ENCODE data around the gene CD53. TPM values are rescaled to one million over a fixed set of nuclear protein-coding genes. Genes with fewer than 3 reads are reported as not detected.
"Not testable (repeated sequence)": the region's sequence is repeated elsewhere in the genome, so short reads cannot be mapped to it uniquely, and the experiment has no call there.

Gene CD53
- total RNA-seq, 4 donors from 2014 or later = 12.0 to 45.0 (median 22.5) TPM

DNA sequence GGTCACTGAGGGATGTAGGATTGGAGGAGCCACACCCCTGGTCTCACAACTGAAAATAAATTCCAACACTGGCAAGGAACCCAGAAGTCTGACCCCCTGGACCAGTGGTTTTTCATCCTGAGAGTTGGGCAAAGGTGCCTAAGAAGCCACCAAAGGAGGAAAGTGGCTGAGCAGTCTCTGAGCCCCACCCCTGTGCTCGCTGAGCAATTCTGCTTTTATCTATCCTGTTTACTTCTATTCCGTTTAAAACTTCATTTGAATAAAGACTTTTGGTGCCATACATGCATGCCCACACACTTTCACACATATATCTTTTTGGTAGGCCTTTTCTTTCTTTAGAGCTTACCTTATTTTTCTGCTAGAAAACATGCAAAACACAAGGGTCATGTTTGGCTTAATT is 13.9 kb upstream of the CD53 start:
- Histone ChIP-seq H3K9me3 (peaks cover 0 to 8% (median 0%) of the 10 kb centered on the region in 4 donors), H3K27ac (no peak overlapping the region), H3K27me3 (no peaks in the 10 kb centered on the region), H3K4me3 (no peak overlapping the region), H3K36me3 (no peaks in the 10 kb centered on the region), H3K4me1 (no peaks in the 10 kb centered on the region)
- DNase-seq (ENCODE audit: low spot score in 2 of 2) = no peak
- TF ChIP-seq POLR2A (IDR thresholded peaks at IDR 0.05) (no peak), EP300 (IDR thresholded peaks at IDR 0.05) (no peak)
- TF ChIP-seq, protein P1, sequence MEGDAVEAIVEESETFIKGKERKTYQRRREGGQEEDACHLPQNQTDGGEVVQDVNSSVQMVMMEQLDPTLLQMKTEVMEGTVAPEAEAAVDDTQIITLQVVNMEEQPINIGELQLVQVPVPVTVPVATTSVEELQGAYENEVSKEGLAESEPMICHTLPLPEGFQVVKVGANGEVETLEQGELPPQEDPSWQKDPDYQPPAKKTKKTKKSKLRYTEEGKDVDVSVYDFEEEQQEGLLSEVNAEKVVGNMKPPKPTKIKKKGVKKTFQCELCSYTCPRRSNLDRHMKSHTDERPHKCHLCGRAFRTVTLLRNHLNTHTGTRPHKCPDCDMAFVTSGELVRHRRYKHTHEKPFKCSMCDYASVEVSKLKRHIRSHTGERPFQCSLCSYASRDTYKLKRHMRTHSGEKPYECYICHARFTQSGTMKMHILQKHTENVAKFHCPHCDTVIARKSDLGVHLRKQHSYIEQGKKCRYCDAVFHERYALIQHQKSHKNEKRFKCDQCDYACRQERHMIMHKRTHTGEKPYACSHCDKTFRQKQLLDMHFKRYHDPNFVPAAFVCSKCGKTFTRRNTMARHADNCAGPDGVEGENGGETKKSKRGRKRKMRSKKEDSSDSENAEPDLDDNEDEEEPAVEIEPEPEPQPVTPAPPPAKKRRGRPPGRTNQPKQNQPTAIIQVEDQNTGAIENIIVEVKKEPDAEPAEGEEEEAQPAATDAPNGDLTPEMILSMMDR (IDR thresholded peaks at IDR 0.05) = no peak
- 70 to 71% methylated on average over 2 of the region's 2 CpGs for WGBS, 2 donors

DNA sequence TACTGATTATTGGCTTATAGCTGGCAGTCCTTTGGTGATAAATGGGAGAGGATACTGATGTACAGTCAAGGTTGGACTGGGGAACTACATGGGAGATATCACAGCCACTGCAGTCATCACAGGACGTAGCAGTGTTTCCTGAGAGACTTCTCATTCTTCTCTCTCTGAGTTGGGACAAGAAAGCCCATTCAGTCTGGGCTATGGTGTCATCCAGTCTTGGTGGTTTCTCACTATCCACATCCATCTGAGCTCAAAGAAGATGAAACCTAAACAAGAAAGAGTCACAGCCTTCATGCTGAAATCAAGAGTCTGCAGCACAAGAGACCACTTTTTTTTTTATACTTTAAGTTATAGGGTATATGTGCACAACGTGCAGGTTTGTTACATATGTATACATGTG is 12.8 kb upstream of the CD53 start:
- no peaks in the 10 kb centered on the region for H3K36me3 ChIP-seq
- H3K4me1 ChIP-seq = no peaks in the 10 kb centered on the region
- WGBS, 2 donors = 67 to 76% methylated on average over 2 of the region's 2 CpGs
- H3K4me3 ChIP-seq = no peak overlapping the region
- no peaks in the 10 kb centered on the region for H3K27me3 ChIP-seq
- no peak overlapping the region for H3K27ac ChIP-seq
- TF ChIP-seq, protein P1 (IDR thresholded peaks at IDR 0.05) = no peak
- TF ChIP-seq EP300 (IDR thresholded peaks at IDR 0.05) (no peak), POLR2A (IDR thresholded peaks at IDR 0.05) (no peak)
- DNase-seq (ENCODE audit: low spot score in 2 of 2) = no peak
- H3K9me3 ChIP-seq = peaks cover 0 to 19% (median 3%) of the 10 kb centered on the region in 4 donors

- H3K4me1 ChIP-seq; H3K27ac ChIP-seq; DNase-seq (ENCODE audit: low spot score in 2 of 2); H3K27me3 ChIP-seq; H3K4me3 ChIP-seq; H3K36me3 ChIP-seq: not testable (repeated sequence)
- peaks cover 0 to 23% (median 3%) of the 10 kb centered on the region in 4 donors for H3K9me3 ChIP-seq
- 50 to 90% methylated on average over 2 of the region's 2 CpGs for WGBS, 2 donors
These were observed 12.3 kb upstream of the CD53 start for GRCh38 chr1:110860620-110861019.

DNA sequence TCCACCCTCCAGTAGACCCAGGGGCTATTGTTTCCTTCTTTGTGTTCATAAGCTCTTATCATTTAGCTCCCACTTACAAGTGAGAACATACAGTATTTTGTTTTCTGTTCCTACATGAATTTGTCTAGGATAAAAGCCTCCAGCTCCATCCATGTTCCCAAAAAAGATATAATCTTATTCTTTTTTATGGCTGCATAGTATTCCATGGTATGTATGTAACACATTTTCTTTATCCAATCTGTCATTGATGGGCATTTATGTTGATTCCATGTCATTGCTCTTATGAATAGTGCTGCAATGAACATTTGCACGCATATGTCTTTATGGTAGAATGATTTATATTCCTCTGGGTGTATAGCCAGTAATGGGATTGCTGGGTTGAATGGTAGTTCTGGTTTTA is 11.0 kb upstream of the CD53 start:
- WGBS, 2 donors = 74 to 84% methylated on average over 1 of the region's 1 CpG
- not testable (repeated sequence) for DNase-seq (ENCODE audit: low spot score in 2 of 2); H3K27ac ChIP-seq

DNA sequence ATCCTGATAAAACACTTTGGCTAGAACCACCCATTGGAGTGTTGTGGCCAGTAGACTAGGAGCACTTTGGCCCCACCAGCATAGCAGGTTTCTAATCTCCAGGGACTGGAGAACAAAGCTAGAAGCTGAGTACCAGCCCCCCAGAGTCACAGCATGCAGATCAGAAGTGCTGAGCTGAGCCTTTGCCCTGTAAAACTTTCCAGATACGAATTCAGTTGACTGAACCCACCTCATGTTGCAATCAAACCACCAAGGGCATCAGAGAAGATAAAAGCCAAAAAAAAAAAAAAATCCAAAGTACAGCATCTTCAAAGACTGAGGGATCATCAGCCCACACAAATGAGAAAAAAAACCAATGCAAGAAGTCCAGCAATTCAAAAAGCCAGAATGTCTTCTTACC is 8.7 kb upstream of the CD53 start:
- no peak overlapping the region for H3K27ac ChIP-seq
- H3K4me3 ChIP-seq = no peak overlapping the region
- peaks cover 0 to 41% (median 3%) of the 10 kb centered on the region in 4 donors for H3K9me3 ChIP-seq
- H3K4me1 ChIP-seq = no peaks in the 10 kb centered on the region
- 31 to 50% methylated on average over 1 of the region's 1 CpG for WGBS, 2 donors
- TF ChIP-seq EP300 (IDR thresholded peaks at IDR 0.05) = no peak
- TF ChIP-seq, protein P1 (IDR thresholded peaks at IDR 0.05) = no peak
- DNase-seq (ENCODE audit: low spot score in 2 of 2) = no peak
- no peaks in the 10 kb centered on the region for H3K36me3 ChIP-seq
- H3K27me3 ChIP-seq = no peaks in the 10 kb centered on the region

More for the DNA sequence above, 11.0 kb upstream of the CD53 start:
- not testable (repeated sequence) for H3K4me3 ChIP-seq, H3K27me3 ChIP-seq, H3K36me3 ChIP-seq, H3K4me1 ChIP-seq
- H3K9me3 ChIP-seq = peaks cover 0 to 24% (median 3%) of the 10 kb centered on the region in 4 donors

DNA sequence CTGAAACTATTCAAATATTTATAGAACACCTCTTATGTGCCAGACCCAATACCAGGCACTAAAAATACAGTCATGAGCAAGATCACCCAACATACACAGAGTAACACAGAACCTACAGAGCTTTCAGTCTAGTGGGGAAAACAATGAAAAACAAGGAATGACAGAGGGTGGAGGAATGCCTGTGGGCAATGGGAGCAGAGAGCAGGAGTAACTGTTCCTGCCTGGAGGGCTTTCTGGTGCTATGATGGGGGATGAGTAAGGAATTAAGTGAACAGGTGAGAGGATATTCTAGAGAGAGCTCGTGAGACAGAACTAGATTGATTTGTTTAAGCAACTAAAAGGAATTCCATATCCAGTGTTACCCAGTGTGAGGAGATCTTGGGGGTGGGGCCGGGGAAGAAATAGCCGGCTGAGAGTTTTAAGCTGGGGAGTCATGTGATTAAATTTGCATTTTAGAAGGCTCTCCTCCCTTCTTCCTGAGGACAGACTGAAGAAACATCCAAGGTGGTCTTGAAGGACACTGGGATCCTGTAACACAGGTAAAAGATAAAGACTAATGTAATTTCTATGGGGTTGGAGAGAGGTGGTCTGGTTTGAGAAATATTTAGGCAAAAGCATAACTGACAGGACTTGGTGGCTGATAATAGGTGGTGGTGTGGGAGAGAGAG is 2.1 kb upstream of the CD53 start:
- WGBS, 2 donors = 43% methylated on average over 3 of the region's 3 CpGs
- Histone ChIP-seq H3K4me3 (no peak overlapping the region), H3K36me3 (no peaks in the 10 kb centered on the region), H3K9me3 (peaks cover 0 to 18% (median 0%) of the 10 kb centered on the region in 4 donors), H3K27me3 (no peaks in the 10 kb centered on the region), H3K4me1 (no peaks in the 10 kb centered on the region), H3K27ac (peak overlapping the region in 1 of 4 donors; percentile 50)
- no peak for DNase-seq (ENCODE audit: low spot score in 2 of 2)
- TF ChIP-seq EP300 (IDR thresholded peaks at IDR 0.05) = no peak
- no peak for TF ChIP-seq POLR2A (IDR thresholded peaks at IDR 0.05)
- TF ChIP-seq, protein P1 (IDR thresholded peaks at IDR 0.05) = no peak

Measured in tibial nerve (tissue), 4 donors.